Omental fat pad (tissue), 4 donors: Measurements from ENCODE around the gene ZNRF3. TPM values are rescaled to one million over a fixed set of nuclear protein-coding genes. Genes with fewer than 3 reads are reported as not detected.
"Not testable (repeated sequence)": the region's sequence is repeated elsewhere in the genome, so short reads cannot be mapped to it uniquely, and the experiment has no call there.

ENCODE experiments used
- ATAC-seq: fragments of 150-250 bp; one replicate; pipeline ENCODE4 v1.9.1; 2016; ENCODE audit warnings: mild to moderate bottlenecking, moderate library complexity; ENCODE audit not compliant: low FRiP score
- DNase-seq: peaks from one replicate; pipeline ENCODE4 v3.0.0-alpha.2; 2019; ENCODE audit warnings: low spot score
- total RNA-seq, 4 donors: library from RNA; depleted of rRNA; stranded (reverse); fragments of >200 nt; gene quantifications; one replicate each; pipeline ENCODE4 v1.1.0, GENCODE V29; 2016
- TF ChIP-seq, protein P1 (sequence below), 3 donors: fragments of 450-650 bp; IDR thresholded peaks; one replicate each; pipeline ENCODE4 v1.5.1; 2016 to 2017; ENCODE audit warnings: antibody characterized with exemption in 3 of 3, mild to moderate bottlenecking in 3 of 3, moderate library complexity in 2 of 3

The ZNRF3 gene
- total RNA-seq, 4 donors from 2014 or later: 7.7 to 14.4 (median 8.2) TPM

GRCh38 chr22:29000641-29001040, 117.3 kb downstream of the ZNRF3 start:
- DNase-seq: no peak
- ATAC-seq: no peak
- TF ChIP-seq, protein P1, sequence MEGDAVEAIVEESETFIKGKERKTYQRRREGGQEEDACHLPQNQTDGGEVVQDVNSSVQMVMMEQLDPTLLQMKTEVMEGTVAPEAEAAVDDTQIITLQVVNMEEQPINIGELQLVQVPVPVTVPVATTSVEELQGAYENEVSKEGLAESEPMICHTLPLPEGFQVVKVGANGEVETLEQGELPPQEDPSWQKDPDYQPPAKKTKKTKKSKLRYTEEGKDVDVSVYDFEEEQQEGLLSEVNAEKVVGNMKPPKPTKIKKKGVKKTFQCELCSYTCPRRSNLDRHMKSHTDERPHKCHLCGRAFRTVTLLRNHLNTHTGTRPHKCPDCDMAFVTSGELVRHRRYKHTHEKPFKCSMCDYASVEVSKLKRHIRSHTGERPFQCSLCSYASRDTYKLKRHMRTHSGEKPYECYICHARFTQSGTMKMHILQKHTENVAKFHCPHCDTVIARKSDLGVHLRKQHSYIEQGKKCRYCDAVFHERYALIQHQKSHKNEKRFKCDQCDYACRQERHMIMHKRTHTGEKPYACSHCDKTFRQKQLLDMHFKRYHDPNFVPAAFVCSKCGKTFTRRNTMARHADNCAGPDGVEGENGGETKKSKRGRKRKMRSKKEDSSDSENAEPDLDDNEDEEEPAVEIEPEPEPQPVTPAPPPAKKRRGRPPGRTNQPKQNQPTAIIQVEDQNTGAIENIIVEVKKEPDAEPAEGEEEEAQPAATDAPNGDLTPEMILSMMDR (IDR thresholded peaks at IDR 0.05): no peak

DNA sequence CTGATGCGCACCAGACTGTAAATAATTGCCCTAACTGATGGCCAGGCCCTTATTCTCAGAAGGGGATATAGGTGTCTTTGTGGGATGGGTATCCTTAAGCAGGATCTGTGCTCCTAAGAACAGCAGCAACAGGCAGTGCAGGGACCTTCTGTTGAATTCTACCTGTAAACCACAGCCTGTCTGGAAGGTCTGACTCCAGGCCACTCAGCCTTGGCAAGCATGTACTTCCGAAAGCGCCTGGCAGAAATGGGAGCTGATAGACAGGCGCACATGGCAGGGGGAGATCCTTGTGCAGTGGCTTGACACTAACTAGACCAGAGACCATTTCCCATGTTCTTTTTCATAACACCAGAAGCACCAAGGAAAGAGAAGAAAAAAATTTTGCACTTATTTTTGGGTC, 119.2 kb downstream of the ZNRF3 start:
- TF ChIP-seq, protein P1 (IDR thresholded peaks at IDR 0.05): no peak
- DNase-seq (no peak), ATAC-seq (no peak)

DNA sequence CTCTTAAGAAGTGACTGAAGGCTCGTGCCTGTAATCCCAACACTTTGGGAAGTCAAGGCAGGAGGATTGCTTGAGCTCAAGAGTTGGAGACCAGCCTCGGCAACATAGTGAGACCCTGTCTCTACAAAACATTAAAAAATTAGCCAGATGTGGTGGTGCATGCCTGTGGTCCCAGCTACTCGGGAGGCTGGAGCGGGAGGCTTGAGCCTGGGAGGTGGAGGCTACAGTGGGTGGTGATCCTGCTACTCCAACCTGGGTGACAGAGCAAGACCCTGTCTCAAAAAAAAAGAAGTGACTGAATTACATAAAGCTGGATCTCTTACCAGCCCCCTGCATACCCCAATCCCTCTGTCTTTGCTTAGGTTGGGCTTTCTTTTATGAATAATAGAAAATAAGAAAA, 120.2 kb downstream of the ZNRF3 start:
- TF ChIP-seq, protein P1 (IDR thresholded peaks at IDR 0.05): no peak
- ATAC-seq (no peak), DNase-seq (no peak)

DNA sequence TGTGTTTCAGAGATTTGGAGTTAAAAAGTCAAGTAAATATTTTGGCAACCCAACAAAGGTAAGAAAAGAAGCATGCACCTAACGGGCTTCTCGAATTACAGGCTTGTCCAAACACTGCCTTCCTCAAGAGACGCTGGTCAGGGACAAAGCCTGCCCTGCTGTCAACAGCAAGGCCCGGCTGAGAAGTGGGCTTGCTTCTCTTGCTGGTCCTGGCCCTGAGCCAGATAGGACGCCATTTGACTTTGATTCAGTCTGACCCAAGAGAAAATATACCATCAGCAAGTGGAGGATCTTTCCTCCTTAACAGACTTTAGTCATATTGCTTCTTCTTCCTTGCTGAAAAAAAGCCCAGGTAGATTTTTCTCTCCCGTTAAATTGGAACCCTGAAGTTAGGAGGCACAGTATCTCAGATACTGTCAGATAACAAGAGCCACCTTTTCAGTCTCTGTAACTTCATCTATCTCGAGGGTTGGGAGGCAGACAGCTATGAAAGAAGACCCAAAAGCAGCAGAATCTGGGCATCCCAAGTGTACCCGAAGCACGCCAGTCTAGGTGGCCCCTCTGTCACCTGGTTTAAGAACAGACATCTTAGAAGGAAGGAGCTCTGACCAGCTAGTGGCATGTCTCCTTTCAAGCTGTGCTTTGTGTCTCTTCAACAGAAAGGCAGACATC, 120.7 kb downstream of the ZNRF3 start:
- TF ChIP-seq, protein P1 (IDR thresholded peaks at IDR 0.05): no peak
- DNase-seq: no peak
- no peak for ATAC-seq

DNA sequence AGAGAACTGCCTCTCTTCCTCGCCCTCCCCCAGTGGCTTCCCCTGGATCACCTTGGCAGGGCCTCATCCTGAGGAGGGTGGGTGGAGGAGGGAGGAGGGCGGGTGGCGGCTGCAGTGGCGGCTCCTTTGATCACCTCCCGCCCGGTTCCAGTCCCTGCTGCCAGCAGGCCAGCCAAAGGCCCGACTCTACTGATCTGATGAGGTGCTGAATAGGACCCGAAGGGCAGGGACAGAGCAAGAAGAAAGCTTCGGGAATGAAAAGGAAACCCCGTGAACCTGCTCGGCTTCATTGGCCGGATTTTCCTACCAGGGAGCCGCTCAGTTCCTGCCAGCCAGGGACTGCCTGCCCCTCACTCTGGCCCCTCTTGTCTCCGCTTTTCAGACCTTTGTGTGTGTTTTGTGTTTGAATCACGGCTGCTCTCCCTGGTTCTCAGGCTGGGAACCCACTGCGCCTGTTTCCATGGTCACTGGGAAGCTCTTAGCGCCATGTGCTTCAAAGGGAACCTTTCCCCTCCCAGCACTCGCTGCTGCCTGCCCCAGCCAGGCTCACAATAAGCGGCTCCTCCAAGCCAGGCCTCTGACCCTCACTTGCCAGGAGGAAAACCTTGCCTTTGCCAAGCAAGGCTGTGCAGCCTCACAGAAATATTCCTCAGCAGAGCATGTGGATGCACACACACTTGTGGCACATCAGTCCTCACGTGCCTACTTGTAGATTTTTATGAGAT, 121.4 kb downstream of the ZNRF3 start:
- DNase-seq (no peak), ATAC-seq (peak; percentile 43)
- TF ChIP-seq, protein P1 (IDR thresholded peaks at IDR 0.05): no peak

- ATAC-seq, DNase-seq: not testable (repeated sequence)
Observed at GRCh38 chr22:29005754-29006153, 122.4 kb downstream of the ZNRF3 start.

DNA sequence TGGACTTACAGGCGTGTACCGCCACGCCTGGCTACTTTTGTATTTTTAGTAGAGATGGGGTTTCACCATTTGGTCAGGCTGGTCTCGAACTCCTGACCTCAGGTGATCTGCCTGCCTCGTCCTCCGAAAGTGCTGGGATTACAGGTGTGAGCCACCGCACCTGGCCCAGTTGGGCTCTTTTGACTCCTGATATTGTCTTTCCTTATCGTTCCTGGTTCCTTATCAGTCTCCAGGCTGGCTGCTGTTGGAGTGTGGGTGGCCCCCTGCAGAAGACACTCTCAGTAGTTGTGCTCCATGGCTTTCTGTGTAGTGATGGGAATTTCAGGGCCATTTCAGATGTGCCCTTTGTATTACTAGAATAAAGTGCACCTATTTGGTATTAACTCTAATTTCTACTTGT, 123.0 kb downstream of the ZNRF3 start:
- TF ChIP-seq, protein P1 (IDR thresholded peaks at IDR 0.05): no peak
- no peak for DNase-seq
- no peak for ATAC-seq
